Limb (tissue), 2 donors: ENCODE measurements around the gene NFIA.
A peak's percentile ranks its signal among the peaks of the same experiment; 100 is the strongest.

Experiments used
- DNase-seq, 2 donors: peaks; one replicate each; pipeline ENCODE4 v3.0.0-alpha.2; 2016; ENCODE audit errors: extremely low spot score in 2 of 2

The NFIA gene

GRCh38 chr1:61082311-61083012 is at the start of gene NFIA:
Gene NFIA (plus strand): TSS chr1:61082561.
- peak; percentile 80 to 81 for DNase-seq

- DNase-seq, result no peak
These were observed 46.5 kb upstream of the NFIA start for GRCh38 chr1:61035880-61036279.

GRCh38 chr1:61042466-61043009 is 39.8 kb upstream of the NFIA start:
- DNase-seq, result no peak

GRCh38 chr1:61043010-61043820 is 39.1 kb upstream of the NFIA start:
- DNase-seq, result peak; percentile 68 to 92

GRCh38 chr1:61046434-61046833 is 35.9 kb upstream of the NFIA start:
- no peak for DNase-seq

GRCh38 chr1:61047061-61047460 is 35.3 kb upstream of the NFIA start:
- no peak for DNase-seq

GRCh38 chr1:61049850-61050540 is 32.4 kb upstream of the NFIA start:
- DNase-seq, result peak; percentile 92 to 95

GRCh38 chr1:61050541-61051442 is 31.6 kb upstream of the NFIA start:
- DNase-seq, result peak; percentile 55 to 80

GRCh38 chr1:61051443-61051718 is 31.0 kb upstream of the NFIA start:
- no peak for DNase-seq

- peak in 1 of 2 donors; percentile 50 for DNase-seq
These were observed 30.5 kb upstream of the NFIA start for GRCh38 chr1:61051719-61052394.

GRCh38 chr1:61052395-61053225 is 29.8 kb upstream of the NFIA start:
- peak; percentile 35 to 45 for DNase-seq

GRCh38 chr1:61053226-61053711 is 29.1 kb upstream of the NFIA start:
- DNase-seq, result no peak

- DNase-seq, result peak in 1 of 2 donors; percentile 59
These were observed 28.4 kb upstream of the NFIA start for GRCh38 chr1:61053712-61054600.

GRCh38 chr1:61054601-61054993 is 27.8 kb upstream of the NFIA start:
- DNase-seq, result peak in 1 of 2 donors; percentile 50

- peak in 1 of 2 donors; percentile 70 for DNase-seq
These were observed 27.2 kb upstream of the NFIA start for GRCh38 chr1:61055110-61055614.

GRCh38 chr1:61056196-61056572 is 26.2 kb upstream of the NFIA start:
- DNase-seq, result no peak

GRCh38 chr1:61056573-61057439 is 25.6 kb upstream of the NFIA start:
- DNase-seq, result peak; percentile 87 to 89
